Motor neuron (in vitro differentiated cells): ENCODE results near the gene CR2. TPM values are rescaled to one million over a fixed set of nuclear protein-coding genes. Genes with fewer than 3 reads are reported as not detected.
"Not testable (repeated sequence)": the region's sequence is repeated elsewhere in the genome, so short reads cannot be mapped to it uniquely, and the experiment has no call there.

Experiments
- ATAC-seq, 8 experiments: fragments of 200-7000 bp; cut with Tn5 transposase; replicated peaks in 6 of 8; 2 replicates each; pipeline ENCODE4 v1.8.0; 2021; ENCODE audit warnings: mild to moderate bottlenecking in 8 of 8, moderate library complexity in 8 of 8
- H3K27ac ChIP-seq, 2 donors: fragments of 250-450 bp; sonication (Bioruptor Pico); 2 replicates each; pipeline ENCODE4 v1.9.0; 2021; ENCODE audit warnings: antibody characterized with exemption in 2 of 2, mild to moderate bottlenecking in 2 of 2, moderate library complexity in 1 of 2
- H3K4me1 ChIP-seq, 2 donors: fragments of 250-450 bp; sonication (Bioruptor Pico); replicated peaks in 1 of 2; 2 replicates each; pipeline ENCODE4 v1.6.1; 2021; ENCODE audit warnings: antibody characterized with exemption in 2 of 2, mild to moderate bottlenecking in 2 of 2, moderate library complexity in 1 of 2
- H3K4me3 ChIP-seq, 5 donors: fragments of 250-450 bp; sonication (Bioruptor Pico); 2 replicates each; pipeline ENCODE4 v1.9.0; 2021; ENCODE audit warnings: antibody characterized with exemption in 5 of 5, mild to moderate bottlenecking in 5 of 5, moderate library complexity in 4 of 5
- WGBS, 10 experiments: fragments of 450-650 bp; shearing (Covaris generic); methylation state at CpG; one replicate each; pipeline ENCODE4 v1.0.0; 2022; 5-methylcytosine and 5-hydroxymethylcytosine counted together
- in situ Hi-C, 9 experiments: fragments of 400-800 bp; cut with MboI; loops; one replicate each; pipeline ENCODE4 v1.15.0; 2021; ENCODE audit warnings: low sequenced_read_pairs in 9 of 9, low pct_unique_long_range_greater_than_20kb in 2 of 9; ENCODE audit not compliant: unreplicated experiment in 9 of 9
- total RNA-seq, 8 experiments: library from RNA; unstranded; fragments of 300-600 nt; gene quantifications; 2 replicates each; pipeline versions ENCODE4 v1.2.3 to v1.2.4, GENCODE V29; 2022

Gene CR2
- total RNA-seq, 8 experiments from 2014 or later = 0.95 TPM; not detected in 7

GRCh38 chr1:207424570-207425131 lies 29.5 kb upstream of the CR2 start:
- Histone ChIP-seq H3K27ac (no peak overlapping the region), H3K4me1 (no peaks in the 10 kb centered on the region), H3K4me3 (no peak overlapping the region)
- in situ Hi-C loops = loop anchor here in 3 of 9 experiments (25.0 kb wide), 1 partner anchor 337 kb away; the partner anchor contains the start of gene C4BPB (in 3 of the 3)
- 7 to 84% (median 73%) methylated on average over 2 to 12 of the region's 17 CpGs; no CpG with 5 or more reads in 2 of the 10 experiments for WGBS, 10 experiments
- no peak for ATAC-seq

- no peak overlapping the region for H3K27ac ChIP-seq
- H3K4me1 ChIP-seq = no peaks in the 10 kb centered on the region
- in situ Hi-C loops = no loop called here
- WGBS, 10 experiments = 11 to 83% (median 65%) methylated on average over 1 of the region's 1 CpG; no CpG with 5 or more reads in 2 of the 10 experiments
- ATAC-seq = peak in 1 of 8 experiments; percentile 22
- H3K4me3 ChIP-seq = no peak overlapping the region
These were observed 26.1 kb upstream of the CR2 start for GRCh38 chr1:207427832-207428585.

GRCh38 chr1:207428783-207429182 lies 25.3 kb upstream of the CR2 start:
- H3K4me1 ChIP-seq = no peaks in the 10 kb centered on the region
- no peak overlapping the region for H3K4me3 ChIP-seq
- in situ Hi-C loops = no loop called here
- H3K27ac ChIP-seq = no peak overlapping the region
- 21 to 100% (median 80%) methylated on average over 1 to 2 of the region's 2 CpGs; no CpG with 5 or more reads in 1 of the 10 experiments for WGBS, 10 experiments
- no peak for ATAC-seq

- in situ Hi-C loops = no loop called here
- Histone ChIP-seq H3K27ac (no peak overlapping the region), H3K4me3 (no peak overlapping the region), H3K4me1 (no peaks in the 10 kb centered on the region)
- WGBS, 10 experiments = 28 to 80% (median 53%) methylated on average over 1 to 2 of the region's 2 CpGs; no CpG with 5 or more reads in 1 of the 10 experiments
- ATAC-seq = no peak
These were observed 24.2 kb upstream of the CR2 start for GRCh38 chr1:207429963-207430362.

- no peak overlapping the region for H3K4me3 ChIP-seq
- no peaks in the 10 kb centered on the region for H3K4me1 ChIP-seq
- ATAC-seq = no peak
- H3K27ac ChIP-seq = no peak overlapping the region
- 13 to 92% (median 63%) methylated on average over 1 of the region's 1 CpG; no CpG with 5 or more reads in 3 of the 10 experiments for WGBS, 10 experiments
- in situ Hi-C loops = no loop called here
These were observed 23.5 kb upstream of the CR2 start for GRCh38 chr1:207430602-207431001.

- 73 to 100% (median 91%) methylated on average over 2 of the region's 2 CpGs; no CpG with 5 or more reads in 3 of the 10 experiments for WGBS, 10 experiments
- no peaks in the 10 kb centered on the region for H3K4me1 ChIP-seq
- in situ Hi-C loops = no loop called here
- H3K4me3 ChIP-seq = no peak overlapping the region
- no peak overlapping the region for H3K27ac ChIP-seq
- ATAC-seq = no peak
These were observed 22.6 kb upstream of the CR2 start for GRCh38 chr1:207431508-207431907.

- no peak overlapping the region for H3K4me3 ChIP-seq
- WGBS, 10 experiments = 43 to 98% (median 90%) methylated on average over 1 to 3 of the region's 3 CpGs; no CpG with 5 or more reads in 1 of the 10 experiments
- in situ Hi-C loops = no loop called here
- H3K27ac ChIP-seq = no peak overlapping the region
- no peaks in the 10 kb centered on the region for H3K4me1 ChIP-seq
- no peak for ATAC-seq
These were observed 20.7 kb upstream of the CR2 start for GRCh38 chr1:207433435-207433834.

- in situ Hi-C loops, H3K4me1 ChIP-seq, H3K27ac ChIP-seq, ATAC-seq, H3K4me3 ChIP-seq: not testable (repeated sequence)
- 31 to 100% (median 81%) methylated on average over 2 to 3 of the region's 3 CpGs; no CpG with 5 or more reads in 2 of the 10 experiments for WGBS, 10 experiments
These were observed 17.4 kb upstream of the CR2 start for GRCh38 chr1:207436746-207437145.

- H3K4me1 ChIP-seq = no peaks in the 10 kb centered on the region
- in situ Hi-C loops = no loop called here
- ATAC-seq = no peak
- 20 to 100% (median 68%) methylated on average over 1 to 2 of the region's 2 CpGs; no CpG with 5 or more reads in 2 of the 10 experiments for WGBS, 10 experiments
- H3K4me3 ChIP-seq = no peak overlapping the region
- no peak overlapping the region for H3K27ac ChIP-seq
These were observed 13.5 kb upstream of the CR2 start for GRCh38 chr1:207440626-207441025.

GRCh38 chr1:207444514-207445217 lies 9.5 kb upstream of the CR2 start:
- Histone ChIP-seq H3K4me3 (no peak overlapping the region), H3K27ac (no peak overlapping the region), H3K4me1 (no peaks in the 10 kb centered on the region)
- in situ Hi-C loops = no loop called here
- WGBS, 10 experiments = 44 to 100% (median 83%) methylated on average over 1 to 5 of the region's 5 CpGs
- ATAC-seq = no peak

GRCh38 chr1:207453710-207454045 lies 450 bp upstream of the CR2 start:
- in situ Hi-C loops = no loop called here
- ATAC-seq = no peak
- no peaks in the 10 kb centered on the region for H3K4me1 ChIP-seq
- no peak overlapping the region for H3K4me3 ChIP-seq
- 0 to 63% (median 12%) methylated on average over 1 of the region's 1 CpG; no CpG with 5 or more reads in 2 of the 10 experiments for WGBS, 10 experiments
- no peak overlapping the region for H3K27ac ChIP-seq

- no peak overlapping the region for H3K4me3 ChIP-seq
- ATAC-seq = no peak
- in situ Hi-C loops = no loop called here
These were observed 1.1 kb downstream of the CR2 start for GRCh38 chr1:207455183-207455754.

GRCh38 chr1:207458414-207458813 lies 4.3 kb downstream of the CR2 start:
- ATAC-seq = no peak
- Histone ChIP-seq H3K27ac (no peak overlapping the region), H3K4me1 (no peaks in the 10 kb centered on the region), H3K4me3 (no peak overlapping the region)
- in situ Hi-C loops = no loop called here
- WGBS, 10 experiments = 33 to 83% (median 55%) methylated on average over 1 of the region's 1 CpG; no CpG with 5 or more reads in 2 of the 10 experiments

More at GRCh38 chr1:207455183-207455754, 1.1 kb downstream of the CR2 start:
- Histone ChIP-seq H3K4me1 (no peaks in the 10 kb centered on the region), H3K27ac (no peak overlapping the region)
- 4 to 75% (median 51%) methylated on average over 2 to 6 of the region's 6 CpGs for WGBS, 10 experiments
